ENCODE data around the gene ZNF41. TPM values are rescaled to one million over a fixed set of nuclear protein-coding genes. Genes with fewer than 3 reads are reported as not detected.

ZNF41 gene
- total RNA-seq, 3 donors from 2014 or later: 9.4 to 14.0 (median 12.0) TPM

GRCh38 chrX:47483306-47484268 is 565 bp upstream of the ZNF41 start:
- Histone ChIP-seq H3K4me3 (peak overlapping the region; percentile 74), H3K36me3 (ENCODE audit: low read depth) (no peaks in the 10 kb centered on the region), H3K9me3 (no peaks in the 10 kb centered on the region), H3K4me1 (ENCODE audit: low read depth) (peaks cover 6% of the 10 kb centered on the region)
- intact Hi-C loops (cut with DNase I, micrococcal nuclease): no loop called here
- peak in 2 of 3 donors; percentile 37 to 49 for DNase-seq
- no peak for ATAC-seq
- TF ChIP-seq, protein P1, sequence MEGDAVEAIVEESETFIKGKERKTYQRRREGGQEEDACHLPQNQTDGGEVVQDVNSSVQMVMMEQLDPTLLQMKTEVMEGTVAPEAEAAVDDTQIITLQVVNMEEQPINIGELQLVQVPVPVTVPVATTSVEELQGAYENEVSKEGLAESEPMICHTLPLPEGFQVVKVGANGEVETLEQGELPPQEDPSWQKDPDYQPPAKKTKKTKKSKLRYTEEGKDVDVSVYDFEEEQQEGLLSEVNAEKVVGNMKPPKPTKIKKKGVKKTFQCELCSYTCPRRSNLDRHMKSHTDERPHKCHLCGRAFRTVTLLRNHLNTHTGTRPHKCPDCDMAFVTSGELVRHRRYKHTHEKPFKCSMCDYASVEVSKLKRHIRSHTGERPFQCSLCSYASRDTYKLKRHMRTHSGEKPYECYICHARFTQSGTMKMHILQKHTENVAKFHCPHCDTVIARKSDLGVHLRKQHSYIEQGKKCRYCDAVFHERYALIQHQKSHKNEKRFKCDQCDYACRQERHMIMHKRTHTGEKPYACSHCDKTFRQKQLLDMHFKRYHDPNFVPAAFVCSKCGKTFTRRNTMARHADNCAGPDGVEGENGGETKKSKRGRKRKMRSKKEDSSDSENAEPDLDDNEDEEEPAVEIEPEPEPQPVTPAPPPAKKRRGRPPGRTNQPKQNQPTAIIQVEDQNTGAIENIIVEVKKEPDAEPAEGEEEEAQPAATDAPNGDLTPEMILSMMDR (IDR thresholded peaks at IDR 0.05): no peak

- intact Hi-C loops (cut with DNase I, micrococcal nuclease): no loop called here
- TF ChIP-seq, protein P1 (IDR thresholded peaks at IDR 0.05): no peak
- Histone ChIP-seq H3K36me3 (ENCODE audit: low read depth) (no peaks in the 10 kb centered on the region), H3K4me1 (ENCODE audit: low read depth) (peaks cover 6% of the 10 kb centered on the region), H3K4me3 (no peak overlapping the region), H3K9me3 (no peaks in the 10 kb centered on the region)
- DNase-seq (no peak), ATAC-seq (no peak)
Observed at GRCh38 chrX:47482065-47482511, 934 bp downstream of the ZNF41 start.

GRCh38 chrX:47481160-47481559 is 1.9 kb downstream of the ZNF41 start:
- Histone ChIP-seq H3K4me1 (ENCODE audit: low read depth) (peaks cover 6% of the 10 kb centered on the region), H3K4me3 (no peak overlapping the region), H3K36me3 (ENCODE audit: low read depth) (no peaks in the 10 kb centered on the region), H3K9me3 (no peaks in the 10 kb centered on the region)
- DNase-seq (no peak), ATAC-seq (no peak)
- TF ChIP-seq, protein P1 (IDR thresholded peaks at IDR 0.05): no peak
- intact Hi-C loops (cut with DNase I, micrococcal nuclease): no loop called here

DNA sequence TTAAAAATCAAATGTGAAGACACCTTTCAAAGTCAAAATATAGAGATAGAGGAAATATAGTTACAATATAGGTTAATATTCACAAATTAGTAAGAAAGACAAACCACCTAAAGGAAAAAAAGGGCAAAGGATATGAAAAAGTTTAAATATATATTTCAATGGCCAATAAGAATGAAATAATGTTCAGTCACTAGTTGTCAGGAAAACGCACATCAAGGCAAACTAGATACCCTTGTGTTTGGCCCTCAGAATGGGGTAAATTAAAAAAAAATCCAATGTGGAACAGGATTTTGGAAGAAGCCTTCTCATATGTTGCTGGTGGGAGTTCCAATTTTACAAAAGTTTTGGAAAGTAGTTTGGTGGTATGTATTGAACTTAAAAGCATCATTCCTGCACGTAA is 2.4 kb downstream of the ZNF41 start:
- Histone ChIP-seq H3K4me3 (no peak overlapping the region), H3K4me1 (ENCODE audit: low read depth) (peaks cover 6% of the 10 kb centered on the region), H3K9me3 (no peaks in the 10 kb centered on the region), H3K36me3 (ENCODE audit: low read depth) (no peaks in the 10 kb centered on the region)
- ATAC-seq (no peak), DNase-seq (no peak)
- TF ChIP-seq, protein P1 (IDR thresholded peaks at IDR 0.05): no peak
- intact Hi-C loops (cut with DNase I, micrococcal nuclease): no loop called here

- no peak for ATAC-seq
- TF ChIP-seq, protein P1 (IDR thresholded peaks at IDR 0.05): no peak
- DNase-seq: no peak
- H3K36me3 ChIP-seq (ENCODE audit: low read depth): no peaks in the 10 kb centered on the region
- H3K4me1 ChIP-seq (ENCODE audit: low read depth): no peaks in the 10 kb centered on the region
- intact Hi-C loops (cut with DNase I, micrococcal nuclease): no loop called here
- no peaks in the 10 kb centered on the region for H3K9me3 ChIP-seq
- H3K4me3 ChIP-seq: no peak overlapping the region
Observed at GRCh38 chrX:47475476-47475875, 7.5 kb downstream of the ZNF41 start.
